GM21825 (cell line): ENCODE results near the gene PEX5.
"Not testable (repeated sequence)": the region's sequence is repeated elsewhere in the genome, so short reads cannot be mapped to it uniquely, and the experiment has no call there.

Experiments
- ATAC-seq: cut with Tn5 transposase; IDR thresholded peaks from one replicate; pipeline ENCODE4 v1.9.1; 2021; ENCODE audit warnings: mild to moderate bottlenecking, moderate library complexity; ENCODE audit not compliant: unreplicated experiment

Gene PEX5

GRCh38 chr12:7210642-7211151 is 21.2 kb downstream of the PEX5 start:
- no peak for ATAC-seq

GRCh38 chr12:7212678-7213077 is 23.2 kb downstream of the PEX5 start:
- ATAC-seq = no peak

GRCh38 chr12:7213745-7214144 is 24.3 kb downstream of the PEX5 start:
- not testable (repeated sequence) for ATAC-seq

- ATAC-seq = no peak
Observed at GRCh38 chr12:7217475-7218069, 28.1 kb downstream of the PEX5 start.

GRCh38 chr12:7219599-7220243 is 30.2 kb downstream of the PEX5 start:
- ATAC-seq = no peak

- no peak for ATAC-seq
Observed at GRCh38 chr12:7221486-7221885, 32.0 kb downstream of the PEX5 start.

- no peak for ATAC-seq
Observed at GRCh38 chr12:7229741-7230140, 40.3 kb downstream of the PEX5 start.

- ATAC-seq = no peak
Observed at GRCh38 chr12:7241404-7242005, 52.0 kb downstream of the PEX5 start.

GRCh38 chr12:7242176-7243101 is 53.0 kb downstream of the PEX5 start:
- no peak for ATAC-seq

GRCh38 chr12:7251328-7251996 is 62.0 kb downstream of the PEX5 start:
- ATAC-seq = not testable (repeated sequence)

- no peak for ATAC-seq
Observed at GRCh38 chr12:7259060-7259459, 69.6 kb downstream of the PEX5 start.
